Measurements from ENCODE around the gene ABHD16A.

ABHD16A gene

GRCh38 chr6:31730631-31731086, 27.5 kb upstream of the ABHD16A start:
- DNase-seq (ENCODE audit: low spot score): no peak

GRCh38 chr6:31729979-31730630, 27.0 kb upstream of the ABHD16A start:
- peak; percentile 88 for DNase-seq (ENCODE audit: low spot score)

GRCh38 chr6:31729515-31729978, 26.4 kb upstream of the ABHD16A start:
- peak; percentile 87 for DNase-seq (ENCODE audit: low spot score)

- DNase-seq (ENCODE audit: low spot score): no peak
Measured at GRCh38 chr6:31728767-31729514, 25.8 kb upstream of the ABHD16A start, which contains the start of gene DDAH2. DDAH2 (minus strand) TSS chr6:31729299; CDS start chr6:31729161, 138 bp downstream.

- DNase-seq (ENCODE audit: low spot score): no peak
Measured at GRCh38 chr6:31727717-31728671, 24.9 kb upstream of the ABHD16A start.

- no peak for DNase-seq (ENCODE audit: low spot score)
Measured at GRCh38 chr6:31727034-31727716, 24.1 kb upstream of the ABHD16A start.

- DNase-seq (ENCODE audit: low spot score): no peak
Measured at GRCh38 chr6:31725502-31726350, 22.6 kb upstream of the ABHD16A start.

GRCh38 chr6:31723980-31724691, 21.0 kb upstream of the ABHD16A start:
- no peak for DNase-seq (ENCODE audit: low spot score)

- DNase-seq (ENCODE audit: low spot score): no peak
Measured at GRCh38 chr6:31723245-31723979, 20.3 kb upstream of the ABHD16A start, which contains the start of gene MPIG6B. MPIG6B (plus strand) TSS chr6:31723373; CDS start chr6:31723384, 11 bp downstream.

GRCh38 chr6:31722173-31722572, 19.0 kb upstream of the ABHD16A start:
- no peak for DNase-seq (ENCODE audit: low spot score)

GRCh38 chr6:31721351-31722020, 18.4 kb upstream of the ABHD16A start, which contains the start of gene LY6G6C:
LY6G6C (minus strand) TSS chr6:31721746; CDS start chr6:31721679, 67 bp downstream.
- DNase-seq (ENCODE audit: low spot score): no peak

- DNase-seq (ENCODE audit: low spot score): no peak
Measured at GRCh38 chr6:31720196-31720770, 17.2 kb upstream of the ABHD16A start.

- no peak for DNase-seq (ENCODE audit: low spot score)
Measured at GRCh38 chr6:31719001-31719400, 15.9 kb upstream of the ABHD16A start.

- DNase-seq (ENCODE audit: low spot score): no peak
Measured at GRCh38 chr6:31718265-31718664, 15.1 kb upstream of the ABHD16A start.

- peak; percentile 48 for DNase-seq (ENCODE audit: low spot score)
Measured at GRCh38 chr6:31717499-31718222, 14.5 kb upstream of the ABHD16A start.

GRCh38 chr6:31715022-31715958, 12.2 kb upstream of the ABHD16A start, which contains the start of gene LY6G6D:
LY6G6D (plus strand) TSS chr6:31715348; CDS start chr6:31715356, 8 bp downstream.
- DNase-seq (ENCODE audit: low spot score): no peak
